GM06990 (cell line): Measurements from ENCODE around the gene TMEM235.

Experiments
- DNase-seq: peaks from one replicate; pipeline ENCODE4 v3.0.0-alpha.2; 2011; ENCODE audit not compliant: insufficient read length; ENCODE audit errors: extremely low read depth
- H3K27me3 ChIP-seq: replicated peaks from 2 replicates; pipeline ENCODE4 v1.6.0; 2011; ENCODE audit warnings: low read length; ENCODE audit not compliant: control insufficient read depth, insufficient read depth
- H3K36me3 ChIP-seq: 2 replicates; pipeline ENCODE4 v1.5.1; 2011; ENCODE audit warnings: low read length; ENCODE audit not compliant: control insufficient read depth, insufficient read depth
- H3K4me3 ChIP-seq: replicated peaks from 2 replicates; pipeline ENCODE4 v1.5.1; 2011; ENCODE audit warnings: low read depth, mild to moderate bottlenecking, control low read depth, low read length
- TF ChIP-seq, protein P1 (sequence below): IDR thresholded peaks from 2 replicates; pipeline ENCODE4 v1.5.1; 2011; ENCODE audit warnings: low read length, control low read depth, mild to moderate bottlenecking, inconsistent platforms; ENCODE audit not compliant: insufficient read depth, poor library complexity, severe bottlenecking

TMEM235 gene

DNA sequence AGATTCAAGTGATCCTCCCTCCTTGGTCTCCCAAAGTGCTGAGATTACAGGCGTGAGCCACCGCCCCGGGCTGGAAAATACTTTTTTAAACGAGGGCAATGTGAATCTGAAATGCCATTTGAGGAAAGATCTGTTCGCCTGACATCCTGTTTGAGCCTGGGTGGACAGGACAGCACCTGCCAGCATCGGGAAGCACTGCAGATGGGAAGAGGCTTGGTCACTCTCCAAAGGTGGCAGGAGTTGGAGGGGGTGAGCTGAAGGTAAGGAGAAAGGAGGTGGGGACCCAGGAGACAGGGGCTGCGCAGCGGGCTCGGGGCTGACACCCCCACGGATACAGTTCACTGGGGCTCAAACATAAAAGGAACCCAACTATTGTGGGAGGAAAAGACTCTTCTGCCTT lies 21.3 kb upstream of the TMEM235 start:
- Histone ChIP-seq H3K4me3 (no peak overlapping the region), H3K27me3 (no peaks in the 10 kb centered on the region), H3K36me3 (peaks cover 6% of the 10 kb centered on the region)
- no peak for DNase-seq
- TF ChIP-seq, protein P1, sequence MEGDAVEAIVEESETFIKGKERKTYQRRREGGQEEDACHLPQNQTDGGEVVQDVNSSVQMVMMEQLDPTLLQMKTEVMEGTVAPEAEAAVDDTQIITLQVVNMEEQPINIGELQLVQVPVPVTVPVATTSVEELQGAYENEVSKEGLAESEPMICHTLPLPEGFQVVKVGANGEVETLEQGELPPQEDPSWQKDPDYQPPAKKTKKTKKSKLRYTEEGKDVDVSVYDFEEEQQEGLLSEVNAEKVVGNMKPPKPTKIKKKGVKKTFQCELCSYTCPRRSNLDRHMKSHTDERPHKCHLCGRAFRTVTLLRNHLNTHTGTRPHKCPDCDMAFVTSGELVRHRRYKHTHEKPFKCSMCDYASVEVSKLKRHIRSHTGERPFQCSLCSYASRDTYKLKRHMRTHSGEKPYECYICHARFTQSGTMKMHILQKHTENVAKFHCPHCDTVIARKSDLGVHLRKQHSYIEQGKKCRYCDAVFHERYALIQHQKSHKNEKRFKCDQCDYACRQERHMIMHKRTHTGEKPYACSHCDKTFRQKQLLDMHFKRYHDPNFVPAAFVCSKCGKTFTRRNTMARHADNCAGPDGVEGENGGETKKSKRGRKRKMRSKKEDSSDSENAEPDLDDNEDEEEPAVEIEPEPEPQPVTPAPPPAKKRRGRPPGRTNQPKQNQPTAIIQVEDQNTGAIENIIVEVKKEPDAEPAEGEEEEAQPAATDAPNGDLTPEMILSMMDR = no peak

DNA sequence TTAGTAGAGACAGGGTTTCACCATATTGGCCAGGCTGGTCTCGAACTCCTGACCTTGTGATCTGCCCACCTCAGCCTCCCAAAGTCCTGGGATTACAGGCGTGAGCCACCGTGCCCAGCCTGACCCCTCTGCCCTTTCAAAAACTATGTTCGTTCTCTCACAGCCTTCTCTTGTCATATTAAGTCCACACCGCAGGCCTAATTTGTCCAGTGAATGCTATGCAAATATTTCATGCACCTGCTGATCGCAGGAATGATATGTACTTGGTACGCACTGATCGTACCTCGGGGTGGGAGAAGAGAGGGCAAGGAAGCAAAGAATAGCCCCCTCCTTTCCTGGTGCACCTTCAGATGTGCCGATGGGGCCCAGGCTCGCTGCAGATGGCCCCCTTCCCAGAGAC lies 20.4 kb upstream of the TMEM235 start:
- no peaks in the 10 kb centered on the region; the same call in 1 of the 2 replicates for H3K36me3 ChIP-seq
- TF ChIP-seq, protein P1 = no peak
- DNase-seq = no peak
- no peak overlapping the region for H3K4me3 ChIP-seq
- no peaks in the 10 kb centered on the region for H3K27me3 ChIP-seq

DNA sequence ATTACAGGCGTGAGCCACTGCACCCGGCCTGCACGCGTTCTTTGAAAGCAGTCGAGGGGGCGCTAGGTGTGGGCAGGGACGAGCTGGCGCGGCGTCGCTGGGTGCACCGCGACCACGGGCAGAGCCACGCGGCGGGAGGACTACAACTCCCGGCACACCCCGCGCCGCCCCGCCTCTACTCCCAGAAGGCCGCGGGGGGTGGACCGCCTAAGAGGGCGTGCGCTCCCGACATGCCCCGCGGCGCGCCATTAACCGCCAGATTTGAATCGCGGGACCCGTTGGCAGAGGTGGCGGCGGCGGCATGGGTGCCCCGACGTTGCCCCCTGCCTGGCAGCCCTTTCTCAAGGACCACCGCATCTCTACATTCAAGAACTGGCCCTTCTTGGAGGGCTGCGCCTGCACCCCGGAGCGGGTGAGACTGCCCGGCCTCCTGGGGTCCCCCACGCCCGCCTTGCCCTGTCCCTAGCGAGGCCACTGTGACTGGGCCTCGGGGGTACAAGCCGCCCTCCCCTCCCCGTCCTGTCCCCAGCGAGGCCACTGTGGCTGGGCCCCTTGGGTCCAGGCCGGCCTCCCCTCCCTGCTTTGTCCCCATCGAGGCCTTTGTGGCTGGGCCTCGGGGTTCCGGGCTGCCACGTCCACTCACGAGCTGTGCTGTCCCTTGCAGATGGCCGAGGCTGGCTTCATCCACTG lies 17.3 kb upstream of the TMEM235 start, which contains the start of gene BIRC5:
BIRC5 (plus strand) TSS at position 238 of the 690 bp plus-strand sequence; CDS start at position 302, 64 bp downstream.
- DNase-seq = peak; percentile 89
- TF ChIP-seq, protein P1 = no peak

DNA sequence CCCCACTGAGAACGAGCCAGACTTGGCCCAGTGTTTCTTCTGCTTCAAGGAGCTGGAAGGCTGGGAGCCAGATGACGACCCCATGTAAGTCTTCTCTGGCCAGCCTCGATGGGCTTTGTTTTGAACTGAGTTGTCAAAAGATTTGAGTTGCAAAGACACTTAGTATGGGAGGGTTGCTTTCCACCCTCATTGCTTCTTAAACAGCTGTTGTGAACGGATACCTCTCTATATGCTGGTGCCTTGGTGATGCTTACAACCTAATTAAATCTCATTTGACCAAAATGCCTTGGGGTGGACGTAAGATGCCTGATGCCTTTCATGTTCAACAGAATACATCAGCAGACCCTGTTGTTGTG lies 16.7 kb upstream of the TMEM235 start:
- Histone ChIP-seq H3K4me3 (peak overlapping the region; percentile 93), H3K36me3 (peaks cover 4% of the 10 kb centered on the region), H3K27me3 (no peaks in the 10 kb centered on the region)
- no peak for DNase-seq
- TF ChIP-seq, protein P1 = no peak

More for the DNA sequence above, 17.3 kb upstream of the TMEM235 start, which contains the start of gene BIRC5:
- Histone ChIP-seq H3K4me3 (peak within 1 kb of the TSS; percentile 93), H3K36me3 (peaks cover 1% of the 10 kb centered on the region; the same call in 1 of the 2 replicates), H3K27me3 (no peaks in the 10 kb centered on the region)

DNA sequence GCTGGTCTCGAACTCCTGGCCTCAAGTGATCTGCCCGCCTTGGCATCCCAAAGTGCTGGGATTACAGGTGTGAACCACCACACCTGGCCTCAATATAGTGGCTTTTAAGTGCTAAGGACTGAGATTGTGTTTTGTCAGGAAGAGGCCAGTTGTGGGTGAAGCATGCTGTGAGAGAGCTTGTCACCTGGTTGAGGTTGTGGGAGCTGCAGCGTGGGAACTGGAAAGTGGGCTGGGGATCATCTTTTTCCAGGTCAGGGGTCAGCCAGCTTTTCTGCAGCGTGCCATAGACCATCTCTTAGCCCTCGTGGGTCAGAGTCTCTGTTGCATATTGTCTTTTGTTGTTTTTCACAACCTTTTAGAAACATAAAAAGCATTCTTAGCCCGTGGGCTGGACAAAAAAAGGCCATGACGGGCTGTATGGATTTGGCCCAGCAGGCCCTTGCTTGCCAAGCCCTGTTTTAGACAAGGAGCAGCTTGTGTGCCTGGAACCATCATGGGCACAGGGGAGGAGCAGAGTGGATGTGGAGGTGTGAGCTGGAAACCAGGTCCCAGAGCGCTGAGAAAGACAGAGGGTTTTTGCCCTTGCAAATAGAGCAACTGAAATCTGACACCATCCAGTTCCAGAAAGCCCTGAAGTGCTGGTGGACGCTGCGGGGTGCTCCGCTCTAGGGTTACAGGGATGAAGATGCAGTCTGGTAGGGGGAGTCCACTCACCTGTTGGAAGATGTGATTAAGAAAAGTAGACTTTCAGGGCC lies 11.9 kb upstream of the TMEM235 start:
- Histone ChIP-seq H3K4me3 (no peak overlapping the region), H3K36me3 (peaks cover 13% of the 10 kb centered on the region), H3K27me3 (no peaks in the 10 kb centered on the region)
- TF ChIP-seq, protein P1 = no peak
- no peak for DNase-seq
